ENCODE measurements around the gene LIPA.

LIPA gene

GRCh38 chr10:89214566-89215165 lies 36.9 kb downstream of the LIPA start:
- no peak for DNase-seq (ENCODE audit: extremely low read depth, low read depth)
- no peak for TF ChIP-seq CTCF (IDR thresholded peaks at IDR 0.05; ENCODE audit: low read depth, low read length)

- no peak for DNase-seq (ENCODE audit: extremely low read depth, low read depth)
- peak; percentile 39 for TF ChIP-seq CTCF (IDR thresholded peaks at IDR 0.05; ENCODE audit: low read depth, low read length)
Observed at GRCh38 chr10:89213191-89213808, 38.3 kb downstream of the LIPA start.

- no peak for DNase-seq (ENCODE audit: extremely low read depth, low read depth)
- TF ChIP-seq CTCF (IDR thresholded peaks at IDR 0.05; ENCODE audit: low read depth, low read length), result no peak
Observed at GRCh38 chr10:89210794-89211425, 40.7 kb downstream of the LIPA start.

- TF ChIP-seq CTCF (IDR thresholded peaks at IDR 0.05; ENCODE audit: low read depth, low read length), result no peak
- DNase-seq (ENCODE audit: extremely low read depth, low read depth), result no peak
Observed at GRCh38 chr10:89209718-89210117, 41.9 kb downstream of the LIPA start.

- DNase-seq (ENCODE audit: extremely low read depth, low read depth), result no peak
- no peak for TF ChIP-seq CTCF (IDR thresholded peaks at IDR 0.05; ENCODE audit: low read depth, low read length)
Observed at GRCh38 chr10:89207801-89208551, 43.6 kb downstream of the LIPA start.

- no peak for DNase-seq (ENCODE audit: extremely low read depth, low read depth)
- TF ChIP-seq CTCF (IDR thresholded peaks at IDR 0.05; ENCODE audit: low read depth, low read length), result no peak
Observed at GRCh38 chr10:89207181-89207800, 44.3 kb downstream of the LIPA start, which contains the start of gene CH25H. CH25H (minus strand) TSS chr10:89207317; CDS start chr10:89207292, 25 bp downstream.

Data from AG09319 (cell line).